HG03558 (cell line): ENCODE data around the gene EYA2.

Experiments
- ATAC-seq: cut with Tn5 transposase; IDR thresholded peaks from one replicate; pipeline ENCODE4 v1.9.1; 2021; ENCODE audit warnings: moderate number of reproducible peaks; ENCODE audit not compliant: unreplicated experiment; ENCODE audit errors: extremely low read depth

Gene EYA2

GRCh38 chr20:46974669-46975434 lies 80.2 kb downstream of the EYA2 start:
- ATAC-seq: no peak

DNA sequence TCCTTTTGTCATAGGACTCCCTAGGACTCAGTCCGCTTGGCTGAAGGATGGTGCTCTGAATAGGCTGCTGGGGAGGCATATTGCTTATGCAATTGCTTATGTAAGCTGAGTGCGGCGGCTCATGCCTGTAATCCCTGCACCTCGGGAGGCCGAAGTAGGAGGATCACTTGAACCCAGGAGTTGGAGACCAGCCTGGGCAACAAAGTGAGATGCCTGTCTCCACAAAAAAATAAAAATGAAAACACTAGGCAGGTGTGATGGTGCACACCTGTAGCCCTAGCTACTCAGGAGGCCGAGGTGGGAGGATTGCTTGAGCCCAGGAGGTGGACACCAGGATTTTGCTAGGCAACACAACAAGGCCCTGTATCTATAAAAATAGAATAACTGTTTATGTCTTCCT lies 81.3 kb downstream of the EYA2 start:
- no peak for ATAC-seq

- ATAC-seq: no peak
Observed at GRCh38 chr20:46977204-46977603, 82.6 kb downstream of the EYA2 start.

GRCh38 chr20:46977909-46978588 lies 83.4 kb downstream of the EYA2 start:
- ATAC-seq: no peak

DNA sequence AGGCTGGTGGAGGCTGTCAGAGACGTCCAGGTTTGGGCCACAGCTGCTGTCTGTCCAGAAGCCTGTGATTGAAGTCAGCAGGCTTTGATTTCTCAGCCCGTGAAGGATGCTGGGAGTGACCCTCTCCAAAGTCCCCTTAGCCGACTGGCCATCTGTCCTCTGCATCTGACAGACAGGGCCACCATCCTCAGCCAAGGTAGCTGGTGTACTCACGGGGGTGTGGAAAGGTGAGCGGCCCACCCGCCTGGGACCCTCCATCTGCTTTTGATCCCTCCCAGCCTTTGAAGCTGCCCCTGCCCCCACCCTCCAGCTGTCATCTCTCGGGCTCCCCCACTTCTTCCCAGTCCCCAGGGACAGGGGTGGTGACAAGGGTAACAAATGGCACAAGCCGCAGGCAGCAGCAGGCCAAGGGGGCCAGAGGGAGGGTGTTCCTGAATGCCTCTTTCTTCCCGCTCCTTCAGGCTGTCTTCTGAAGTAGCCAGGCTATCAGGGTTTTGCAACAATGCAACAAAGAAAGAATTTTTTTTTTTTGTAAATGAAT lies 84.4 kb downstream of the EYA2 start:
- ATAC-seq: no peak

DNA sequence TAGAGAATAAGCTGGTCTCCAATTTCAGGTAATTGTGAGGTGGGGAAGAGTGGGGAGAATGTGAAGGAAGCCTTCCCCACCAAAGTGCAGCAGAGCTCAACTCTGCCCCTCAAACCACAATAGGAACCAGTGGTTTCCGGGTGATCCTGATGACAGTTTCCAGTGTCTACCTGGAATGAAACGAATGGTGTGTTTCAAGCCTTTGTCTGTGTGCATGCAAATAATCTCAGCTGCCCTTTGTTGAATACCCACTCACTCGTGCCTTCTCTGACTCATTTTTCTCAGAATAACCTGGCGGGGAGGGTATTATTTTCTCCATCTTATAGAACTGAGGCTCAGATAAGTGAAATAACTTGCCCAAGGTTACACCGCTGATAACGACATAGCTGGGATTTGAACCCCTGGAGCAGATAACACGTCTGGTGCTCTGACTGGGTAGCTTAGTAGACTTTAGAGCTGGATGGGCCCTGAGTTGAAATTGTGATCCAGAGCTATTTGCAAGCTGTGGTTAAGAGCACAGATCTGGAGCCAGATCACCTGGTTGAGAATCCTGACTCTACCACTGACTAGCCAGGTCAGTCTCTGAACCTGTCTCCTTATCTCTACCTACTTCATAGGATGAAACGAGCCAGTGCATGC lies 85.1 kb downstream of the EYA2 start:
- ATAC-seq: no peak

GRCh38 chr20:46981184-46981583 lies 86.5 kb downstream of the EYA2 start:
- no peak for ATAC-seq

DNA sequence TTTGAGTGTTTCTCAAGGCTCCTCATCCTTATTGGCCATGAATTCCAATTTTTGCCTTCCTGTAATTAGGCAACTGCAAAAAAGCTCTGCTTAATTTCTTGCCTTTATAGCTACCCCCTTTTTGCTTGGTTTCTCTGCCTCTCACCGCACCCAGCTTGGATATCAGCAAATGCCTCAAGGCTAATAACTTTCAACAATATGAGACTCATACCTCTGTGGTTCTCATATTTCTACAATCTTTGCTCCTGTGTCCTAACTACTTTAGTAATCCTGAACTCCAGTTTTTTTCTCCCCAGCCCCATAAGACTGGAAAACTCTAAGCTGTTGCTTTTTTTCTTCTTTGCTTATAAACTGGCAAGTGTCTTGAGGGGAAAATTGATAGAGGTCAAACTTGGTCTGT lies 88.8 kb downstream of the EYA2 start:
- no peak for ATAC-seq

DNA sequence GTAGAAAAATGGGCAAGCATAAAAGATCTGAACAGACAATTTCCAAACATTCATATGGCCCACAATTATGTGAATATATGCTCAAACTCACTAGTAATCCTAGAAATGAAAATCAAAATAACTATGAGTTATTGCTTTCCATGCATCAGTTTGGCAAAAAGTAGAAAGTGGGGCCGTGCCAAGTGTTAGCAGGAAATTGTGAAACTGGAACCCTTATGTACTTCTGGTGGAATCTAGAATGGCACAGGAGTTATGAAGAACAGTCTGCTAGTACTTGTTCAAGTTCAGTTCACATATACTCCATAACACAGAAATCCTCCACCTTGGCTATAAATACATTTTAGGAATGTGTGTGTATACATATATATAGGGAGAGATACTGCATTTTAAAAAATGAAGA lies 89.8 kb downstream of the EYA2 start:
- ATAC-seq: no peak

- no peak for ATAC-seq
Observed at GRCh38 chr20:46985250-46985649, 90.6 kb downstream of the EYA2 start.

DNA sequence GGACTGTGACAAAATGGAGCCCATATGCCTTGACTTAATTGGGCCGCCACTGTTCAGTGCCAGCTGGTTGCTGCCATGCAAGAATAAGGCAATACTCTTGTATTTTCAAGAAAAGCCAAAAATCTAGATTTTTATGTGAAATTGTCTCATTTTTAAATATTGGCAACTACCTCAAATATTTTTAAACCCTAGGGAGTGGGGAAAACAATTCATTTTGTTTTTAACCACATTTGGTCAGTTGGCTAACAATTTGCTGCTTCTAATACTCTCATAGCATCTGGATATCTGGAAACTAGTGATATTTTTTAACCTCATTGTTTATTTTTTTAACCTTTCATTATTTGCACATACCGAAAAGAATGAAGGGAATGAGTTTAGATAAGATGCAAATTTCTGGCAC lies 91.0 kb downstream of the EYA2 start:
- no peak for ATAC-seq

DNA sequence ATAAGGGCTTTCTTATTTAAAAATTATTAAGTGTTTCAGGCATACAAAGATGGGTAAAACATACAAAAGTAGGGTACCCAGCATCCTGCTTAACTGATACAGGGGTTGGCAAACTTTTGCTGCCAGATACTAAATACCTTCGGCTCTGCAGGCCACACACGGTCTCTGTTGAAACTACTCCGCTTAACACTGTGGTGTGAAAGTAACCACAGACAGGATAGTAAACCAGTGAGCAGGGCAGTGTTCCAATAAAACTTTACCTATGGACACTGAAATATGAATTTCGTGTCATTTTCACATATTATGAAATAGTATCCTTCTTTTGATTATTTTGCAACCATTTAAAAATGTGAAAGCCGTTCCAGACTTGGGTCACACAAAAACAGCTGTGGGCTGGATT lies 92.4 kb downstream of the EYA2 start:
- ATAC-seq: no peak

DNA sequence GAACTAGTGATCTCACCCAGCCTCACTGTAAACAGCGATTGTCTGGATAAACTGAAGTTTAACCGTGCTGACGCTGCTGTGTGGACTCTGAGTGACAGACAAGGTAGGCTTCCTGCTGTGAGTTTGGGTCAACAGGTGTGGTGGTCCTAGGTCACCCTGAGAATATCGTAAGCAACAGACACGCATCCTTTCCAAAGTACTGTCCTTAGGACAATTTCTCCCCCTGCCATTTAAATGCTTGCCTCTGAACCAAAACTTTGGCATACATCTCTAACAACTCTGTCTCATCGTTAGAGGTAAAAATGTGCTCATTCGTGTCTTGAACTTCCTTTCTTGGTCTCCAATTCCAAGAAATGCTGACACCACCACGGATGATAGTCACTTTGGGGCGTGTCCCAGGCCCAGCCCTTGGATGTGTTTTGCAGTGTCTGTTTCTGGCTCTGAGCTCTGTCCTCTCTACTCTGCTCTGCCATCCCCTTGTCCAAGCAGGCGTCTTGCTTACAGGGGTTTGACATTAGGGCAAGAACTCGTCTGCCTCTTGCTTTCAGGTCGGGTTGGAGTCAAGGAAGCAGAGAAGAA lies 95.5 kb downstream of the EYA2 start:
- no peak for ATAC-seq

DNA sequence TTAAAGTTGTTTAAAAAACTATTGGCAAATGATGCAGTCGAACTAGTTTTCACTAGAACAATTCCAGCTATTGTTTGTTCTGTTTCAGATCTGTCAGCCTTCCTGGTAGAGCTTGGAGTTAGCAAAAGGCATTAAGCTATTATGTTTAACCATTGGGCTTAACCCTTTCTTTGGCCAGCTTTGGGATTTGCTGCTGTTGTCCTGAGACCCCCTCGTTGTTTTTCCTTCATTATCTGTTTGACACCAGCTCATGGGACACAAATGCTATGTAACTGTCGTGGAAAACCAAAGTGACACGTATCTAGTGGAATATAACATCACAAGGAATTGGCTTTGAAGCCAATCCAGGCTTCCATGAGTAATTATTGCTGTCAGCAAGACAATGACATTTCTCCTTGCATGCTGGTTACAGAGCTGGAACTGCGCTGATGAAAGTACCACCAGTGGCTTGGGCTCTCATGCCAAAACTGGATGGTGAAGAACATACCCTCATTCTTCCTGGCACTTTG lies 96.0 kb downstream of the EYA2 start:
- ATAC-seq: no peak

GRCh38 chr20:46991168-46991567 lies 96.5 kb downstream of the EYA2 start:
- ATAC-seq: no peak

GRCh38 chr20:46991880-46992639 lies 97.4 kb downstream of the EYA2 start:
- ATAC-seq: no peak

- no peak for ATAC-seq
Observed at GRCh38 chr20:46992640-46993035, 98.0 kb downstream of the EYA2 start.

DNA sequence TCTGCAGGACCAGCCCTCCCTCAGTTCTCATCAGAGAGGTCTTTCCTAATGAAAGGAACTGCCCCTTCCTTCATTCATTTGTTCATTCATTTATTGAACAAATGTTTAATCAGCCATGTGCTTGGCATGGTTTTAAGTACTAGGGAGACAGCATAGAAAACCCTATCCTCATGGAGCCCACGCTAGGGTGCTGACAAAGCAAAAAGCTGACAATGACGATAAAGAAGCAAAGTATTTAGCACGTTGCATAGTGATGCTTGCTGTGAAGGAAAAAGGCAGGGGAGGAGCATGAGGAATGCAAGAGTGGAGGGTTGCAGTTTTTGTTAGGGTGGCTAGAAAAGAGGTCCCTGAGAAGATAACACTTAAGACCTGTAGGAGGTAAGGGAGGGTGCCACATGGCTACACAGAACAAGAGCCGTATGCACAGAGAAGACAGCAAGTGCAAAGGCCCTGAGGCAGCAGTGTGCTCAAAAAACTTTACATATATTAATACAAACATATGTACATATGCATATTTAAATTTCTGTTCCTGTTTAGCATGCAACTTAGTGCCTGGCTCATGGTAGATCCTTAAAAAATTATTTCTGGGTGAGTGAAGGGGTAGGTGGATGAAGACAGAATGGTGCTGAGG lies 98.9 kb downstream of the EYA2 start:
- ATAC-seq: no peak

GRCh38 chr20:46994341-46994740 lies 99.7 kb downstream of the EYA2 start:
- peak; percentile 83 for ATAC-seq
